ENCODE data around the gene AP1S1.
"Not testable (repeated sequence)": the region's sequence is repeated elsewhere in the genome, so short reads cannot be mapped to it uniquely, and the experiment has no call there.

Gene AP1S1

DNA sequence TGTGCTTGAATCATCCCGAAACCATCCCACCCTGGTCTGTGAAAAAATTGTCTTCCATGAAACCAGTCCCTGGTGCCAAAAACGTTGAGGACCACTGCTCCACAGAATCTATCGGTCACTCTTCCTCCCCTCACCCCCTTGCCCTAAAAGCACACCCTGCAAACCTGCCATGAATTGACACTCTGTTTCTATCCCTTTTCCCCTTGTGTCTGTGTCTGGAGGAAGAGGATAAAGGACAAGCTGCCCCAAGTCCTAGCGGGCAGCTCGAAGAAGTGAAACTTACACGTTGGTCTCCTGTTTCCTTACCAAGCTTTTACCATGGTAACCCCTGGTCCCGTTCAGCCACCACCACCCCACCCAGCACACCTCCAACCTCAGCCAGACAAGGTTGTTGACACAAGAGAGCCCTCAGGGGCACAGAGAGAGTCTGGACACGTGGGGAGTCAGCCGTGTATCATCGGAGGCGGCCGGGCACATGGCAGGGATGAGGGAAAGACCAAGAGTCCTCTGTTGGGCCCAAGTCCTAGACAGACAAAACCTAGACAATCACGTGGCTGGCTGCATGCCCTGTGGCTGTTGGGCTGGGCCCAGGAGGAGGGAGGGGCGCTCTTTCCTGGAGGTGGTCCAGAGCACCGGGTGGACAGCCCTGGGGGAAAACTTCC, 28.2 kb upstream of the AP1S1 start:
- DNase-seq (ENCODE audit: low read depth) = no peak

DNA sequence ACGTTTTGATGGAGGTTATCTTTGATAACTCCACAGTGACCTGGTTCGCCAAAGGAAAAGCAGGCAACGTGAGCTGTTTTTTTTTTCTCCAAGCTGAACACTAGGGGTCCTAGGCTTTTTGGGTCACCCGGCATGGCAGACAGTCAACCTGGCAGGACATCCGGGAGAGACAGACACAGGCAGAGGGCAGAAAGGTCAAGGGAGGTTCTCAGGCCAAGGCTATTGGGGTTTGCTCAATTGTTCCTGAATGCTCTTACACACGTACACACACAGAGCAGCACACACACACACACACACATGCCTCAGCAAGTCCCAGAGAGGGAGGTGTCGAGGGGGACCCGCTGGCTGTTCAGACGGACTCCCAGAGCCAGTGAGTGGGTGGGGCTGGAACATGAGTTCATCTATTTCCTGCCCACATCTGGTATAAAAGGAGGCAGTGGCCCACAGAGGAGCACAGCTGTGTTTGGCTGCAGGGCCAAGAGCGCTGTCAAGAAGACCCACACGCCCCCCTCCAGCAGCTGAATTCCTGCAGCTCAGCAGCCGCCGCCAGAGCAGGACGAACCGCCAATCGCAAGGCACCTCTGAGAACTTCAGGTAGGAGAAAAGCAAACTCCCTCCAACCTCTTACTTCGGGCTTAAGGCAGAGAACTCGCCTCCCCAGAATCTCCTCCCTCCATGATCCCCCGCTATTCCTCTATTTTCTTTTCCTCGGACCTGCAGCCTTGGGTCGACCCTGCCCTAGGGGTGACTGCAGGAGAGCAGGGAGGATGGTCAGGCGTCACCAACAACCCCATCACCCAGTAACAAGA, 27.4 kb upstream of the AP1S1 start, which contains the start of gene SERPINE1:
SERPINE1 (plus strand) TSS at position 454 of the 809 bp plus-strand sequence. CDS start 1,290 bp downstream, outside the sequence.
- peak; percentile 29 for DNase-seq (ENCODE audit: low read depth)

DNA sequence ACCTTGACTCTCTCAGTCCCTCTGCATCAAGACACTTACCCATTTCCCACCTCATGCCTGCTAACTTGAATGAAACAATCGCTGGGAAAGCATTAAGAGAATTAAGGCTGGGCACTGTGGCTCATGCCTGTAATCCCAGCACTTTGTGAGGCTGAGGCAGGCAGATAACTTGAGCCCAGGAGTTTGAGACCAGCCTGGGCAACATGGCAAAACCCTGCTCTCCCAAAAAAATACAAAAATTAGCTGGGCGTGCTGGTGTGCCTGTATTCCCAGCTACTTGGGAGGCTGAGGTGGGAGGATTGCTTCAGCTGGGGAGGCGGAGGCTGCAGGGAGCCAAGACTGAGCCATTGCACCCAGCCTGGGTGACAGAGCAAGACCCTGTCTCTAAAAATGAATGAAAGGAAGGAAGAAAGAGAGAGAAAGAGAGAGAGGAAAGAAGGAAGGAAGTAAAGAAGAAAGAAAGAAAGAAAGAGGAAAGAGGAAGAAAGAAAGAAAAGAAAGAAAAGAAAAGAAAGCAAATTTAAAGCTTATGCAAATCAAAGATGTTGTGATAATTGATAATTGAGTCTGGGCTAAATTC, 26.7 kb upstream of the AP1S1 start:
- no peak for DNase-seq (ENCODE audit: low read depth)

DNA sequence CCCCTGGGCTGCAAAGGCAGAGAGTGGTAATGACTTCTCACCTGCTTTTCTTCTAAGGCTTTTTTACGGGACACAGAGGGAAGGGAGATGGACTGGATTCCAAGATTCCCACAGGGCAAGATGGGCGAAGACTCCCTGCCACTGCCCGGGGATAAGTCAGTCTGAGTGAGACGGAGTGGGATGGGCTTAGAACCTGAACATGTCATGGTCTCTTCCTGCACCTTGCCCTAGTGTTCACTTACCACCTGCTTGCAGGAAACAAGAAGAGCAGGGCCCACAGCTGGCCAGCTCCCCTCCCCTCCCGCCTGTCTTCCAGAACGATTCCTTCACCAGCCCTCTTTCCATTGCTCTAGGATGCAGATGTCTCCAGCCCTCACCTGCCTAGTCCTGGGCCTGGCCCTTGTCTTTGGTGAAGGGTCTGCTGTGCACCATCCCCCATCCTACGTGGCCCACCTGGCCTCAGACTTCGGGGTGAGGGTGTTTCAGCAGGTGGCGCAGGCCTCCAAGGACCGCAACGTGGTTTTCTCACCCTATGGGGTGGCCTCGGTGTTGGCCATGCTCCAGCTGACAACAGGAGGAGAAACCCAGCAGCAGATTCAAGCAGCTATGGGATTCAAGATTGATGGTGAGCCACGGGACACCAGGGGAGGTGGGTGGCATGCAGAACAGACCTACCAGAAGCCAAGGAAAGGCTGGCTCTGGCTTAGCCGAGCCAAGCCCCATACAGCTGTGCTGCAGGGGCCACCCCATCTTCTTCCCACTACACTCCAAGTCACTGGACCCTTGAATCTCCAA, 26.0 kb upstream of the AP1S1 start:
- no peak for DNase-seq (ENCODE audit: low read depth)

DNA sequence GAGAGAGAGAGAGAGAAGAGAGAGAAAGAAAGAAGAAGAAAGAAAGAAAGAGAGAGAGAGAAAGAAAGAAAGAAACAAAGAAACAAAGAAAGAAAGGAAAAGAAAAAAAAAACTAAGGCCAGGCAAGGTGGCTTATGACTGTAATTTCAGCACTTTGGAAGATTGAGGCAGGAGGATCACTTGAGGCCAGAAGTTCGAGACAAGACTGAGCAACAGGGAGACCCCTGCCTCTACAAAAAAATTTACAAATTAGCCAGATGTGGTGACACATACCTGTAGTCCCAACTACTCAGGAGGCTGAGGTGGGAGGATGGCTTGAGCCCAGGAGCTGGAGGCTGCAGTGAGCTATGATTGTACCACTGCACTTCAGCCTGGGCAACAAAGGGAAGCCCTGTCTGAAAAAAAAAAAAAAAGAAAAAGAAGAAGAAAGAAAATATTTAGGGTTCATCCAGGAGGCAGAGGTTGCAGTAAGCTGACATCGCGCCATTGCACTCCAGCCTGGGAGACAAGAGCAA, 24.6 kb upstream of the AP1S1 start:
- DNase-seq (ENCODE audit: low read depth) = no peak

DNA sequence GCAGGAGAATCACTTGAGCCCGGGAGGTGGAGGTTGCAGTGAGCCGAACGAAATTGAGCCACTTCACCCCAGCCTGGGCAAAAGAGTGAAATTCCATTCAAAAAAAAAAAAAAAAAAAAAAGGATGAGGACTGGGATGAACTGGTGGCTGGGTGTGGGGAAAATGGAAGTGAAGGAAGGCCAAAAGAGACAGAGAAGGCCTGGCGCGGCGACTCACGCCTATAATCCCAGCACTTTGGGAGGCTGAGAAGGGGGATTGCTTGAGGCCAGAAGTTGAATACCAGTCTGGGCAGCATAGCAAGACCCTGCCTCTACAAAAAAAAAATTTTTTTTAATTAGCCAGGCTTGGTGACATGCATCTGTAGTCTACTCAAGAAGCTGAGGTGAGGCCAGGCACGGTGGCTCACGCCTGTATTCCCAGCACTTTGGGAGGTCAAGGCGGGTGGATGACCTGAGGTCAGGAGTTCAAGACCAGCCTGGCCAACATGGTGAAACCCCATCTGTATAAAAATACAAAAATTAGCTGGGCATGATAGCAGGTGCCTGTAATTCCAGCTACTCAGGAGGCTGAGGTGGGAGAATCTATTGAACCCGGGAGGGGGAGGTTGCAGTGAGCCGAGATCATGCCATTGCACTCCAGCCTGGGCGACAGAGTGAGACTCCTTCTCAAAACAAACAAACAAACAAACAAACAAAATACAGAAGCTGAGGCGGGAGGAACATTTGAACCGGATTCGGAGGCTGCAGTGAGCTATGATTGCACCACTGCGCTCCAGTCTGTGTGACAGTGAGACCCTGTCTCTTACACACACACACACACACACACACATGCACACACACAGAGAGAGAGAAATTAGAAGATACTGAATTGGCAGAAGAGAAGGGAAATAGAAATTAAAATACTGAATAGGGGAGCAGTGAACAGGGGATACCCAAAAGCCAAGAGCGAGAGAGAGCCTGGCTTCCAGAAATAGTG, 21.4 kb upstream of the AP1S1 start:
- not testable (repeated sequence) for DNase-seq (ENCODE audit: low read depth)

DNA sequence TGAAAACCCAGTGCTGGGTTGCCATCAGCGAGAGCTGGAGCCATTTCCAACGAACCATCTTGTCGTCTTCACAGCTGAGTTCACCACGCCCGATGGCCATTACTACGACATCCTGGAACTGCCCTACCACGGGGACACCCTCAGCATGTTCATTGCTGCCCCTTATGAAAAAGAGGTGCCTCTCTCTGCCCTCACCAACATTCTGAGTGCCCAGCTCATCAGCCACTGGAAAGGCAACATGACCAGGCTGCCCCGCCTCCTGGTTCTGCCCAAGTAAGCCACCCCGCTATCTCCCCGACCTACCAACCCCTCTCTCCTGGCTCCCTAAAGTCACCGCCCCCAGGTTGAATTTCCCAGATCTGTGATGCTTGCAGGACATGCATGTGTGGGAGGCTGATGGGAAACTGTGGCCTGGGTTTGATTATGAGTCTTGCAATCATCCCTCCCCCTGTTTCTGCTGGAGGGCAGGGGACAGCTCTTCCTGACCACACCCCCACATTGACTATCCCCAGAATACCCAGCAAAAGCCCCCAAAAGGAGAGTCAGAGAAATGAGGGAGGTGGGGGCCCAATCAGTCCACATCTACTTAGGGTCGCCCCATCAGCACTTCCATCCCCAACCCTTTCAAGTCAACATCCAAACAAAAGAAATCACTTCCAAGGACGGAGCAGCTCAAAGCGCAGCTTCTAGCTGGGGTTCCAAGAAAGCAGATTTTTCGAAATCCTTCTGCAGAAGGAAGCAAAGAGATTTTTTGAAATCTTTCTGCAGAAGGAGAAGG, 20.5 kb upstream of the AP1S1 start:
- no peak for DNase-seq (ENCODE audit: low read depth)

DNA sequence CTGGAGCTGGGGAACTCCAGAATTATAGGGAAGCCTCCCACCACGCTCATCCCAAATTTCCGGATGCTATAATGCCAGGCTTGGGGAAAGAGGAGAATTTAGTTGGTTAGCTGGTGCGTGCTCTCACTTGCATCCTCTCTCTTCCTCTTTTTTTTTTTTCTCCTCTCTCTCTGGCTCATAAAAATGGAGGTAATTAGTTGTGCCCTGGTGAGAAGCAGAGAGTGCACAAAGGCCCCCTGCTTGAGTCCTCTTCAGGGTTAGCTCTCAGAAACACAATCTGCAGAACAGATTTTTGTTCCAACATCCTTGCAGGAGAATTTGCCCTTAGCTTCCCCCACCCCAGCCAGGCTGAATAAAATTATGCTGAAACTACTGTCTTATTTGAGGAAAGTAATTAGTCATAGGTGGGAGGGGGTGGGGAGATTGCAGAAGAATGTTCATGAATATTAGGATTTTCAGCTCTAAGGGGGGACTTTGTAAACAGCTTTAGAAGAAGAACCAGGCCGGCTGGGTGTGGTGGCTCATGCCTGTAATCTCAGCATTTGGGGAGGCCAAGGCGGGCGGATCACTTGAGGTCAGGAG, 19.8 kb upstream of the AP1S1 start:
- DNase-seq (ENCODE audit: low read depth) = no peak

DNA sequence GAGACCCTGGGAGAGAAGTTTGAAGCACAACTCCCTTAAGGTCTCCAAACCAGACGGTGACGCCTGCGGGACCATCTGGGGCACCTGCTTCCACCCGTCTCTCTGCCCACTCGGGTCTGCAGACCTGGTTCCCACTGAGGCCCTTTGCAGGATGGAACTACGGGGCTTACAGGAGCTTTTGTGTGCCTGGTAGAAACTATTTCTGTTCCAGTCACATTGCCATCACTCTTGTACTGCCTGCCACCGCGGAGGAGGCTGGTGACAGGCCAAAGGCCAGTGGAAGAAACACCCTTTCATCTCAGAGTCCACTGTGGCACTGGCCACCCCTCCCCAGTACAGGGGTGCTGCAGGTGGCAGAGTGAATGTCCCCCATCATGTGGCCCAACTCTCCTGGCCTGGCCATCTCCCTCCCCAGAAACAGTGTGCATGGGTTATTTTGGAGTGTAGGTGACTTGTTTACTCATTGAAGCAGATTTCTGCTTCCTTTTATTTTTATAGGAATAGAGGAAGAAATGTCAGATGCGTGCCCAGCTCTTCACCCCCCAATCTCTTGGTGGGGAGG, 16.5 kb upstream of the AP1S1 start:
- no peak for DNase-seq (ENCODE audit: low read depth)

DNA sequence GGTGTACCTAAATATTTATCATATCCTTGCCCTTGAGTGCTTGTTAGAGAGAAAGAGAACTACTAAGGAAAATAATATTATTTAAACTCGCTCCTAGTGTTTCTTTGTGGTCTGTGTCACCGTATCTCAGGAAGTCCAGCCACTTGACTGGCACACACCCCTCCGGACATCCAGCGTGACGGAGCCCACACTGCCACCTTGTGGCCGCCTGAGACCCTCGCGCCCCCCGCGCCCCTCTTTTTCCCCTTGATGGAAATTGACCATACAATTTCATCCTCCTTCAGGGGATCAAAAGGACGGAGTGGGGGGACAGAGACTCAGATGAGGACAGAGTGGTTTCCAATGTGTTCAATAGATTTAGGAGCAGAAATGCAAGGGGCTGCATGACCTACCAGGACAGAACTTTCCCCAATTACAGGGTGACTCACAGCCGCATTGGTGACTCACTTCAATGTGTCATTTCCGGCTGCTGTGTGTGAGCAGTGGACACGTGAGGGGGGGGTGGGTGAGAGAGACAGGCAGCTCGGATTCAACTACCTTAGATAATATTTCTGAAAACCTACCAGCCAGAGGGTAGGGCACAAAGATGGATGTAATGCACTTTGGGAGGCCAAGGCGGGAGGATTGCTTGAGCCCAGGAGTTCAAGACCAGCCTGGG, 15.9 kb upstream of the AP1S1 start:
- DNase-seq (ENCODE audit: low read depth) = peak; percentile 77

DNA sequence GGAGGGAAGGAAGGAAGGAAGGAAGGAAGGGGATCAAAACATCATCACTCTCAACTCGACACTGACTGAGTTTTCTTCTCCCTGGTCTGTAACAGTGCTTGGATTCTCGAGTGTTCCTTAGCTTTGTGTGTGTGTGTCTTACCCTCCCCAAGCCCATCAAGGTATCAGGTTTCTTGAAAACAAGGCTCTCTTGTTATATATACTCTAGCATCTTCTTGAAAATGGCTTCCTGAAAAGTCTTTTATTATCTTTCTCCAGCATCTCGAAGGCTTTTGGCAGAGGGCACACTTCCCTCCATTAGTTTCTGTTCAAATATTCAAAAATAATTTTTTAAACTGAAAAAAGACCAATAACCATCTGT, 14.0 kb upstream of the AP1S1 start:
- no peak for DNase-seq (ENCODE audit: low read depth)

DNA sequence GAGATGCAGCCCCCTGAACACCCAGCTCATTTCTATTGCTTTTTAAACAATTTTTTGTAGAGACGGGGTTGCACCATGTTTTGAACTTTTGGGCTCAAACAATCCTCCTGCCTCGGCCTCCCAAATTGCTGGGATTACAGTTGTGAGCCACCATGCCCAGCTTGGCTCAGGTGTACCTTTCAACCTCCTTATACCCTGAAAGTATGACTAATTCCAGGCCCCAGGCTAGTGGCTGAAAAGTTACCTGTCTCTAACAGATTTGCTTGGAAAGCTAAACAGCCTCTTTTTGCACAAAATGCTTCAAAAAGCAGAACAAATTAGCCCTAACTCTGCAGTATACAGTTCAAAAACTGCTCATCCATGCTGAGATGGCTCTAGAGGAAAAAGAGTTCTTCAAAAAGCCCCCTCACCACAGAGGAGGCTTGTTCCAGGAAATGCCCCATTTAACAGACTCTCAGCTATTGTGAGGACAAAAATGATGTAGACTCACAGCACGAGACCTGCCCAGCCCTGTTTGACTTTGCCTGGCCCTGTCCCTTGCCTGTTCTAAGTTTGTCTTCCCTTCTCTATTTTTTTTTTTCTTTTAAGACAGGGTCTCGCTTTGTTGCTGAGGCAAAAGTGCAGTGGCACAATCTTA, 13.4 kb upstream of the AP1S1 start:
- DNase-seq (ENCODE audit: low read depth) = no peak

DNA sequence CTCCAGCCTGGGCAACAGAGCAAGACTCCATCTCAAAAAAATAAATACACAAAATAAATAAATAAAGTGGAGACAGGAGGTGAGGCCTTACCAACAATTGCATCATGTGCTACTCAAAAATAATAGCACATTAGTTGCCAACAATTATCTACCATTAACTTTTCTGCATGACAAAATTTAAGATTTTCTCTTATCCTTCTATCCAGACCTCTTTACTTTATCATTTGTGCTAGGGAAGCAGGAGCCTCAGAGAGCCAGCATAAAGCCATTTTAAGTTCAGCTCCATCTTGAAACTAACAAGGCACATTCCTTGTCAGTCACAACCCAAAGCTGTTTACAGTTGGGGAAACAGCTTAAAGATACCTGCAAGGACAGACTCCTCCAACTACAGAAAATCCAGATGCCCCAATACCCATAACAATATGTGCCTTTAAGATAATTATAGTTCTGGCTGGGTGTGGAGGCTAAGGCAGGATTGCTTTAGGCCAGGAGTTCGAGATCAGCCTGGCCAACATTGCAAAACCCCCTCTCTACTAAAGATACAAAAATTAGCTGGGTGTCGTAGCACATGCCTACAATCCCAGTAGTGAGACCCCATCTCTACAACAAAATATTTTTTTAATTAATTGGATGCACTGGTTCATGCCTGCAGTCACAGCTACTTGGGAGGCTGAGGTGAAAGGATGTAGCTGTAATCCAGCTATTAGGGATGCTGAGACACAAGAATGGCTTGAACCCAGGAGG, 2.2 kb upstream of the AP1S1 start:
- no peak for DNase-seq (ENCODE audit: low read depth)

DNA sequence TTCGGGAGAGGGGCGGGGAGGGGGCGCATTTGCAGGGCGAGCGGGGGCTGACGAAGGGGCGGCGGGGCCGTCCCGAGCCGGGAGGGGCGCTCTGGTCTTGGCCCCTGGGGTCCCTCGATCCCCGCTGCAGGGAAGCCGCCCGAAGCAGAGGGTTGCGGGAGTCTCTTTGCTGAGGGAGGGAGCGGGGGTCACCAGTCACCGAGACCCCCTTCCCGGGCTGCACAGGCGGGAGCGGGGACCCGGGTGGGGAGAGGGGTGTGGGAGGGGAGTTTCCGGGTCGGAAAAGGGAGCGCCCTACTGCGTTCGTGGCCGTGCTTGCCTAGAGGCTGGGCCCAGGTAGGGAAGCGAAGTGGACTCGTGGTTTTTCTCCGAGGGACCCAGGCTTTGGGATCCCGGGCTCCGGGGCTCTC, 422 bp downstream of the AP1S1 start:
- no peak for DNase-seq (ENCODE audit: low read depth)

DNA sequence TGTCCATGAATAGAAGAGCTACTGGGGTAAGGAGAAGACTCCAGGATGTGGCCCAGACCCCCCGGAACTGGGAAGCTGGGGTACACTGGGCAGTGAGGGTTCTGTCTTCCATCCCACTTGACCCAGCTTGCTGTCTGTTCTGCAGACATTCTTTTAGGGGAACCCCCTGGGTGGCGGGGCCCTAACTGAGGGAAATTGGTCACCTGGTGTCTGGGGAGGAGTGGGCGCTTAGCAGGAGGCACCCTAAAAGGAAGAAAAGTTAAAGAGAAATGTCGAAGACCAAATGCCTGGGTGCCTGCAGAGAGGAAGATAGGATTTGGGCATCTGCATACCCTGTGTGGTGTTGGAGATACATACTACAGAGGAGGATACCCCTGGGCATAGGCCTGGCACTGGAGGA, 1.0 kb downstream of the AP1S1 start:
- DNase-seq (ENCODE audit: low read depth) = no peak

DNA sequence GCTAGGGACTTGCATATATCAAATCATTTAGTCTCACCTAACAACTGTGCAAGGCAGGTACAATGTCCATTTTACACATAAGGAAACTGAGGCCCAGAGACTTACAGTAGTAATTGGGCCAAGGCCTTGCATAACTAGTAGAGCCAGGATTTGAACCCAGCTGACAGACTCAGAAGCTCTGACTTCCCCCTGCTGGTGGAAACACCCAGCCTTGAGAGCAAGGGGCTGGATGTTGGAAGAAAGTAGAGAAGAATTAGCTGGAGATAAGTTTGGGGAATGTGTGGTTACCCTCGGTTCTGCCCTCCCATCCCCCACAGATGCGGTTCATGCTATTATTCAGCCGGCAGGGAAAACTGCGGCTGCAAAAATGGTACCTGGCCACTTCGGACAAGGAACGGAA, 2.0 kb downstream of the AP1S1 start:
- DNase-seq (ENCODE audit: low read depth) = no peak

DNA sequence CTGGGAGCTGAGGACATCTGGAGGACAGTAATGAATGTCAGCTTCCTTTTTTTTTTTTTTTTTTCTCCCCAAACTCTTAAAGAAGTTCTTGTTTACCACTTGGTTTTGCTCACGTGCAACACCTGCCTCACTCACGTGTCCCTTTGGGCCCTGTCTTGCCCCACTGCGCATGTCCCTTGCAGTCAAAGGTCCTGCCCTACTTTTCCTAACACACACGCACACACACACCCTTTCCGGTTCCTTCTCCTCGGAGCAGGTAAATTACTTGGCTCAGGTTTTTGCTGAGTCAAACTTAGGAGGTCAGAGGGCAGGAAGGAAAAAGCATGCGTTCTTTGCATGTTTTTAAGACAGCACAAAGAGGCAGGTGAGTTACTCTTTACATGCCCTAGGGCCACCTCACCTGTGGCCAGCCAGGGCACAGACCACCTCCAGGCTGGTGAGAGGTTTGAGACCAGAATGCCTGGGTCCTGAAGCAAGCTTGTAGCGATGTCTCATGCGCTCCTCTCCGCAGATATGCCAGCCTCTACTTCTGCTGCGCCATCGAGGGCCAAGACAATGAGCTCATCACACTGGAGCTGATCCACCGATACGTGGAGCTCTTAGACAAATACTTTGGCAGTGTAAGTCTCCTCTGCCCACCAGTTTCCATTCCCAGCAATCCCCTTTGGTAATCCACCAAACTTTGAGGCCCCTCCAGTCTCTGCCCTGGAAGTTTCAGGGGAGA, 2.8 kb downstream of the AP1S1 start:
- DNase-seq (ENCODE audit: low read depth) = no peak
